IMR-90 (cell line): ENCODE data around the gene IGF1R.

Source experiments
- CEBPB ChIP-seq: IDR thresholded peaks from 2 replicates; pipeline ENCODE4 v1.6.1; 2012; ENCODE audit warnings: low read depth, low read length, improper control_type of control experiment
- CTCF ChIP-seq: conservative IDR thresholded peaks from 2 replicates; pipeline ENCODE4 v1.5.1; 2012; ENCODE audit warnings: mild to moderate bottlenecking, low read depth, low read length, improper control_type of control experiment
- FOS ChIP-seq: fragments of 150-350 bp; IDR thresholded peaks from 2 replicates; pipeline ENCODE4 v1.6.1; 2016; ENCODE audit warnings: low read depth, low read length
- MAFK ChIP-seq: IDR thresholded peaks from 2 replicates; pipeline ENCODE4 v1.6.1; 2012; ENCODE audit warnings: low read depth, low read length, improper control_type of control experiment
- POLR2A ChIP-seq: IDR thresholded peaks from 2 replicates; pipeline ENCODE4 v1.6.1; 2012; ENCODE audit warnings: mild to moderate bottlenecking, low read depth, low read length
- RCOR1 ChIP-seq: IDR thresholded peaks from 2 replicates; pipeline ENCODE4 v1.6.1; 2012; ENCODE audit warnings: mild to moderate bottlenecking, low read length, improper control_type of control experiment; ENCODE audit not compliant: insufficient replicate concordance
- USF2 ChIP-seq: fragments of 150-350 bp; IDR thresholded peaks from 2 replicates; pipeline ENCODE4 v1.6.1; 2017; ENCODE audit warnings: mild to moderate bottlenecking, antibody characterized with exemption, low read length, low read depth

GRCh38 chr15:98861188-98861587, 212.8 kb downstream of the IGF1R start:
- TF ChIP-seq POLR2A, result no peak
- TF ChIP-seq RCOR1, result no peak
- no peak for TF ChIP-seq CTCF
- TF ChIP-seq CEBPB, result no peak
- TF ChIP-seq FOS, result no peak
- no peak for TF ChIP-seq USF2
- TF ChIP-seq MAFK, result no peak
